GM20000 (cell line): ENCODE data around the gene SLC41A3.

ENCODE experiments used
- DNase-seq: peaks from one replicate; pipeline ENCODE4 v3.0.0; 2012; ENCODE audit warnings: low spot score
- TF ChIP-seq, protein P1 (sequence below): IDR thresholded peaks from 2 replicates; pipeline ENCODE4 v1.5.1; 2012; ENCODE audit warnings: mild to moderate bottlenecking, control low read depth; ENCODE audit errors: extremely low read depth, missing control alignments

The SLC41A3 gene

DNA sequence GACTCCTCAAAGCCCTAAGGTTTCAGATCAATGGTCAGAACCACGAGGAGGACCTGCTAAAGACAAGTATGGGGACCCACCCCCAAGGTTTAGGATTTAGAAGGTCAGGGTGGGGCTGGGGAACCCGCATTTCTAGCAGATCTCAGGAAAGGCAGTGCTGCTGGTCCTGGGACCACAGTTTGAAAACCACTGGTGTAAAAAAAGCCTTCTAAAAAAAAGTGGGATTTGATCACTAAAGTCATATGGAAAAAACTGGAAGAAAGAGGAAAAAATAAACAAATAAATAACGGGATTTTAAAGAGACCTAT lies 832 bp downstream of the SLC41A3 start:
- TF ChIP-seq, protein P1, sequence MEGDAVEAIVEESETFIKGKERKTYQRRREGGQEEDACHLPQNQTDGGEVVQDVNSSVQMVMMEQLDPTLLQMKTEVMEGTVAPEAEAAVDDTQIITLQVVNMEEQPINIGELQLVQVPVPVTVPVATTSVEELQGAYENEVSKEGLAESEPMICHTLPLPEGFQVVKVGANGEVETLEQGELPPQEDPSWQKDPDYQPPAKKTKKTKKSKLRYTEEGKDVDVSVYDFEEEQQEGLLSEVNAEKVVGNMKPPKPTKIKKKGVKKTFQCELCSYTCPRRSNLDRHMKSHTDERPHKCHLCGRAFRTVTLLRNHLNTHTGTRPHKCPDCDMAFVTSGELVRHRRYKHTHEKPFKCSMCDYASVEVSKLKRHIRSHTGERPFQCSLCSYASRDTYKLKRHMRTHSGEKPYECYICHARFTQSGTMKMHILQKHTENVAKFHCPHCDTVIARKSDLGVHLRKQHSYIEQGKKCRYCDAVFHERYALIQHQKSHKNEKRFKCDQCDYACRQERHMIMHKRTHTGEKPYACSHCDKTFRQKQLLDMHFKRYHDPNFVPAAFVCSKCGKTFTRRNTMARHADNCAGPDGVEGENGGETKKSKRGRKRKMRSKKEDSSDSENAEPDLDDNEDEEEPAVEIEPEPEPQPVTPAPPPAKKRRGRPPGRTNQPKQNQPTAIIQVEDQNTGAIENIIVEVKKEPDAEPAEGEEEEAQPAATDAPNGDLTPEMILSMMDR, result no peak
- peak; percentile 38 for DNase-seq

DNA sequence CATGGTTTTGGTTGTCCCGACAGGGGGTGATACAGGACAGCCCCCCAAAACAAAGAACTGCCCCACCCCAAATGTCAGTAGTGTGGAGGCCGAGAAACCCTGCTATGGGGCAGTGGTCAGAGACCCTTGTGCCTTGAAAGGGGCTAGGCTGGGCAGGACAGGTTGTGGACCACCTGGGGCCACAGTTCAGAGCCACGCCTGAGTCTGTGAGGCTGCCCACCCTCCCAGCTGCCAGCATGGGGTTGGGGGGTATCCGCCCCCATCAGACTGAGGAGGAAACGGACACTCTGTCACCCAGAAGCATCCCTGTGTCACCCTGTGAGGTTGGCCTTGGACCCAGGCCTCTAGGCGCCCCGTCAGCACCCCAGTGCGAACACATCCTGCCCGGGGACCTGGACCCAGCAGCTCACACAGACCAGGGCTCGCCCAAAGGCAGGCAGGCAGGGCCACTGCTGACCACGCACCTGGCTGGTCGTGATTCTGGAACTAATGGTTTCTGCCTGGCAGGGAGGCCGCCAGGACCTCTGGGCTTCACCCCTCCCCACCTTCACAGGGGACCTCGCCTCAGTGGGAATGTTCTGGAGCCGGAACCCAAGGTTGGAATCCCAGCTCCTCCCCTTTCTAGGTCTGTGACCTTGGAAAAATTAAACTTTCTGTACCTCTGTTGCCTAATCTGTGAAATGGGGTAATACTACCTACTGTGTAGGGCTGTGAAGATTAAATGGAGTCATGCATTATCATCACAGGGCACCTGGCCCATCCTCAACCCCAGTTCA lies 1.4 kb downstream of the SLC41A3 start:
- TF ChIP-seq, protein P1, result no peak
- no peak for DNase-seq

DNA sequence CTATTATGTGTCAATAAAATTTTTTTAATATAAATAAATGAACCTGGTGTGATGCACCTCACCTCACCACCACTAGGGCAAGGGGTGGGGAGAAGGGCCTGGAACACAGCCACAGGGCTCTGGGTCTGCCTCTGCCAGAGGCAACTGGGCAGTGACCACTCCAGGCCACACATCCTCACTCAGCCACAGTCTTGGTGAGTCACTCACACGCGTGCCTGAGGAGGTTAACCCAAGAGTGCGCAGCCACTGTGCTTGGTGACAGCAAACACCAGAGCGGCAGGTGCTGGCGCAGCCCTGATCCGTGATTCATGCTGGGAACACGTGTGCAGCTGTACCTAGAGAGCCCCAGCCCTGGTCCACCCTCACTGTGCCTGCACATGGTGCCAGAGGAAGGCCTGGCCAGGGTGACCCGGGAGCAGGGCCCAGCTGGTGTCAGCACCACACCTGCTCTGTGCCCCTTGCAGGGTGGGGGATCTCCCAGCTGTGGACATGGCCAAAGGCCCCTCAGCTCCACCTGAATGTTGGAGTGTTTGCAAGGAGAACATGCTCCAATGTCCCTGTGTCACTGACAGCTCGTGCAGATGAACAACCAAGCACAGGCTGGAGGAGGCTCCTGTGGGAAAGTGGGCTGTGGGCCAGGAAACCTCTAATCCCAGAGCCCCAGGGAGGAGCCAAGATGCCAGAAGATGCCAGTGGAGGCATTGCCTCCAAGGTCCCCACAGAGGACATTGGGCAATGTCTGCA lies 2.1 kb downstream of the SLC41A3 start:
- DNase-seq, result no peak
- TF ChIP-seq, protein P1, result no peak

DNA sequence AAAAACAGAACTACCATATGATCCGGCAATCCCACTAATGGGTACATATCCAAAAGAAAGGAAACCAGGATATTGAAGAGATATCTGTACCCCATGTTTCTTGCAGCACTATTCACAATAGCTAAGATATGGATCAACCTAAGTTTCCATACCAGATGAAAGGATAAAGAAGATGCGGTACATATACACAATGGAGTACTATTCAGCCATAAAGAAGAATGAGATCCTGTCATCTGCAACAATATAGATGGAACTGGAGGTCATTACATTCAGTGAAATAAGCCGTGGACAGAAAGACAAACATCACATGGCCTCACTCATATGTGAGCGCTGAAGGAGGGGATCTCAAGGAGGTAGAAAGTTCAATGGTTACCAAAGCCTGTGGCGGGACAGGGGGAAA lies 3.0 kb downstream of the SLC41A3 start:
- TF ChIP-seq, protein P1, result no peak
- DNase-seq, result no peak

DNA sequence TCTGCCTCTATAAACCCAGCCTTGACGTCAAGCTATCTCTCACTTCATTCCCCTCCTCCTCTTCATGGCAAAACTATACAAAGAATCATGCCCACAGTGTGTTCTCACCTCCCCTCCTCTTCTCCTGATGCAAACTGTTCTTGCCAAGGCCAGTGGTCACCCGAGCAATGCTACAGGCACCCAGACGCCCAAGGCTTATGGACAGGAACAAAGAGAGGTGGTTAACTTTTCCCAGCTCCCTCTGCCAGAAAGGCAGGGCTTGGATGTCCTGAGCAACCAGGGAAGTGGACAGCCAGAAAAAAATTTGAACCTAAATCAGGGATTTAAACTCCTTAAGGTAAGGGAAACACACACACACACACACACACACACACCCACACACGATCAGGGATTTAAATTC lies 5.1 kb downstream of the SLC41A3 start:
- DNase-seq, result no peak
- TF ChIP-seq, protein P1, result no peak

DNA sequence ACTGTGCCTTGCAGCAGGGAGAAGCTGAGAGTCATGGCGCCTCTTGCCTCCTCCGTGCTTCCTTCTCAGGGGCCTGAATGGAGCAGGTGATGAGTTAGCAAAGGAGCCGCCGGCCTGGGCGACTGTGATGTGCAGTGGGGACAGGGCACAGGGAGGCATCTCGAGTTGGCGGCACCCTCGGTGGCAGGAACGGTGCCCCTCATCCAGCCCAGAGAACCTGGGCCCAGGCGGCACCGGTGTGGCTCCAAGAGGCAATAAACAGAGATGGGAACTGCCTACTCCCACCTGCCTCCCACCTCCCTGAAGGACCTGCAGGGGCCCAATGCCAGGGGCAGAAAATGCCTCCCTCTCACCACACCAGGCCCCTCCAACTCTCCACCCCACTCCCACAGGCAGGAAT lies 6.2 kb downstream of the SLC41A3 start:
- DNase-seq, result no peak
- TF ChIP-seq, protein P1, result no peak

DNA sequence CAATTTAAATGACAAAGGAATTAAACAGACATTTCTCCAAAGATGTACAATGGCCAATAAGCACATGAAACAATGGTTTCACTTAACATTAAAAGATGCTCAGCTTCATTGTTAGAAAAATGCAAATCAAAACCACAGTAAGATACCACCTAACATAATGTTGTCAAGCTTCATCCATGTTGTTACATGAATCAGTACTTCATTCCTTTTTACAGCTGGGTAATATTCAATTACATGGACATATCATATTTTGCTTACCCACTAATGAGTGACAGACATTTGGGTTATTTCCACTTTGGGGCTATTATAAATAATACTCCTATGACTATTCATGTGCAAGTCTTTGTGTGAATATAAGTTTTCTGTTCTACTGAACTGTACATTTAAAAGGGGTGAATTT lies 7.8 kb downstream of the SLC41A3 start:
- TF ChIP-seq, protein P1, result no peak
- DNase-seq, result no peak
